ENCODE results near the gene UNC13D. TPM values are rescaled to one million over a fixed set of nuclear protein-coding genes. Genes with fewer than 3 reads are reported as not detected.

The UNC13D gene
- total RNA-seq, 1 donor from 2014 or later = 3.1 TPM

GRCh38 chr17:75832164-75832651 lies 12.0 kb downstream of the UNC13D start:
- Mint-ChIP-seq H3K36me3 (ENCODE audit: low read depth) (no peaks in the 10 kb centered on the region), H3K27me3 (ENCODE audit: low read depth) (peaks cover 5% of the 10 kb centered on the region), H3K27ac (ENCODE audit: unreplicated experiment) (peak overlapping the region; percentile 50), H3K9me3 (no peaks in the 10 kb centered on the region), H3K4me1 (peaks cover 24% of the 10 kb centered on the region), H3K4me3 (peak overlapping the region; percentile 28)
- DNase-seq (ENCODE audit: low read depth, low spot score) = no peak
- TF ChIP-seq CTCF (conservative IDR thresholded peaks at IDR 0.05) = no peak

GRCh38 chr17:75831032-75831571 lies 13.1 kb downstream of the UNC13D start:
- Mint-ChIP-seq H3K4me3 (no peak overlapping the region), H3K27me3 (ENCODE audit: low read depth) (peaks cover 8% of the 10 kb centered on the region), H3K27ac (ENCODE audit: unreplicated experiment) (no peak overlapping the region), H3K4me1 (peaks cover 24% of the 10 kb centered on the region), H3K36me3 (ENCODE audit: low read depth) (no peaks in the 10 kb centered on the region), H3K9me3 (no peaks in the 10 kb centered on the region)
- no peak for TF ChIP-seq CTCF (conservative IDR thresholded peaks at IDR 0.05)
- DNase-seq (ENCODE audit: low read depth, low spot score) = no peak

GRCh38 chr17:75830164-75831031 lies 13.8 kb downstream of the UNC13D start:
- peak; percentile 59 for TF ChIP-seq CTCF (conservative IDR thresholded peaks at IDR 0.05)
- Mint-ChIP-seq H3K4me3 (no peak overlapping the region), H3K4me1 (peaks cover 24% of the 10 kb centered on the region), H3K27me3 (ENCODE audit: low read depth) (peaks cover 8% of the 10 kb centered on the region), H3K27ac (ENCODE audit: unreplicated experiment) (no peak overlapping the region), H3K9me3 (no peaks in the 10 kb centered on the region), H3K36me3 (ENCODE audit: low read depth) (no peaks in the 10 kb centered on the region)
- DNase-seq (ENCODE audit: low read depth, low spot score) = peak; percentile 69

GRCh38 chr17:75829747-75830146 lies 14.5 kb downstream of the UNC13D start:
- H3K4me1 Mint-ChIP-seq = peaks cover 24% of the 10 kb centered on the region
- no peaks in the 10 kb centered on the region for H3K9me3 Mint-ChIP-seq
- H3K36me3 Mint-ChIP-seq (ENCODE audit: low read depth) = no peaks in the 10 kb centered on the region
- peaks cover 8% of the 10 kb centered on the region for H3K27me3 Mint-ChIP-seq (ENCODE audit: low read depth)
- no peak for DNase-seq (ENCODE audit: low read depth, low spot score)
- no peak for TF ChIP-seq CTCF (conservative IDR thresholded peaks at IDR 0.05)
- no peak overlapping the region for H3K4me3 Mint-ChIP-seq
- H3K27ac Mint-ChIP-seq (ENCODE audit: unreplicated experiment) = no peak overlapping the region

- no peaks in the 10 kb centered on the region for H3K36me3 Mint-ChIP-seq (ENCODE audit: low read depth)
- no peak overlapping the region for H3K4me3 Mint-ChIP-seq
- H3K27ac Mint-ChIP-seq (ENCODE audit: unreplicated experiment) = no peak overlapping the region
- H3K9me3 Mint-ChIP-seq = no peaks in the 10 kb centered on the region
- peaks cover 24% of the 10 kb centered on the region for H3K4me1 Mint-ChIP-seq
- H3K27me3 Mint-ChIP-seq (ENCODE audit: low read depth) = peaks cover 8% of the 10 kb centered on the region
- DNase-seq (ENCODE audit: low read depth, low spot score) = no peak
- TF ChIP-seq CTCF (conservative IDR thresholded peaks at IDR 0.05) = no peak
Observed at GRCh38 chr17:75828741-75829140, 15.5 kb downstream of the UNC13D start.
